Fibroblast of skin of scalp (primary cell): ENCODE measurements around the gene HAVCR2. TPM values are rescaled to one million over a fixed set of nuclear protein-coding genes. Genes with fewer than 3 reads are reported as not detected.

Experiments used
- DNase-seq: peaks from one replicate; pipeline ENCODE4 v3.0.0-alpha.2; 2013
- polyA plus RNA-seq, 2 experiments: library from polyadenylated mRNA; unstranded; fragments of 120-200 nt; gene quantifications; one replicate each; pipeline ENCODE4 v1.2.1, GENCODE V29; 2013; ENCODE audit not compliant: insufficient read length in 2 of 2

Gene HAVCR2
- not detected for polyA plus RNA-seq (2013, experiment 1 of 2; ENCODE audit: insufficient read length)
- 0.36 TPM for polyA plus RNA-seq (2013, experiment 2 of 2; ENCODE audit: insufficient read length)

- no peak for DNase-seq
These were observed at the start of gene HAVCR2 for GRCh38 chr5:157108976-157109375. HAVCR2 (minus strand) TSS chr5:157109044; CDS start chr5:157108983, 61 bp downstream.

- no peak for DNase-seq
These were observed 48.5 kb upstream of the HAVCR2 start for GRCh38 chr5:157157293-157157891.

DNA sequence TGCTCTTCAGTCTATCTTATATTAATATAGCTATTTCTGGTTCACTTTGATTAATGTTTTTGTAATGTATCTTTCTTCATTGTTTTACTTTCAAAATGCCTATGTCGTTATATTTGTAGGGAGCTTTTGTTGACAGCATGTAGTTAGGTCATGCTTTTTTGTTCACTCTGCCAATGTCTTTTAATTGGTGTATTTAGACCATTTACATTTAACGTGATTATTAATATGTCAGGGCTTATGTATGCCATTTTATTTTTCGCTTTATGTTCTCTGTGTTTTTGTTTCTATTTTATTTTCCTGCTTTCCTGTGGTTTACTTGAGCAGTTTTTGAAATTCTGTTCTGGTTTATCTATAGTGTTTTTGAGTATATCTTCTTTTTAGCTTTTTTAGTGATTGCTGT, 46.5 kb upstream of the HAVCR2 start:
- no peak for DNase-seq

- DNase-seq, result no peak
These were observed 42.2 kb upstream of the HAVCR2 start for GRCh38 chr5:157150995-157151394.

DNA sequence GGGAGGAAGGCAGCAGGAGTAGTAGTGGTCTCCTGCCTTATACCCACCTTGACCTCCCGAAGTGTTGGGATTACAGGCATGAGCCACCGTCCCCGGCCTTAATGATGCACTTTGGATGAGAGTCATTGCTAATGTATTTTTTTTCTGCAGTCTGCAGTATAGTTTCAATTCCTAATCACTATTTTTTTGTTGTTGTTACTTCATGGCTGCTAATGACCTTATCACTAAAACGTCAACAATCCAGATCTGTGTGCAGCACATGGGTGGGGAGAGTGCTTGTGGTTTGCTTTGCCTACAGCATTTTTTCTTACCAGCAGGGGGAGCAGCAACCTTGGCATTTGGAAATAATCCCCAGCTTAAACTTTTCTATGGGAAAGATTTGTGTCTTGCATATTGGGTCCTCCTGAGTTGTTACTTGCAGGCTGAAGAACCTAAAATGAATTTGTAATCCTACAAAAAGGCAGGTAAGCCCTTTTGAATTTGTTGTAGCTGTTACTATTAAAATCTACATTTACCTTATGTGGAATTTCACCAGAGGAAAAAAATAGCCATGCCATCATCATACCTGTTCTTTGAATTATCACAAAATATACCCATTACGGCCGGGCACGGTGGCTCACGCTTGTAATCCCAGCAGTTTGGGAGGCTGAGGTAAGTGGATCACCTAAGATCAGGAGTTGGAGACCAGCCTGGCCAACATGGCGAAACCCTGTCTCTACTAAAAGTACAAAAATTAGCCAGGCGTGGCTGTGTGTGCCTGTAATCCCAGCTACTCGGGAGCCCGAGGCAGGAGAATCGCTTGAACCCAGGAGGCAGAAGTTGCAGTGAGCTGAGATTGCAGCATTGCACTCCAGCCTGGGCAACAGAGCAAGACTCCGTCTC, 40.1 kb upstream of the HAVCR2 start:
- peak; percentile 71 for DNase-seq

DNA sequence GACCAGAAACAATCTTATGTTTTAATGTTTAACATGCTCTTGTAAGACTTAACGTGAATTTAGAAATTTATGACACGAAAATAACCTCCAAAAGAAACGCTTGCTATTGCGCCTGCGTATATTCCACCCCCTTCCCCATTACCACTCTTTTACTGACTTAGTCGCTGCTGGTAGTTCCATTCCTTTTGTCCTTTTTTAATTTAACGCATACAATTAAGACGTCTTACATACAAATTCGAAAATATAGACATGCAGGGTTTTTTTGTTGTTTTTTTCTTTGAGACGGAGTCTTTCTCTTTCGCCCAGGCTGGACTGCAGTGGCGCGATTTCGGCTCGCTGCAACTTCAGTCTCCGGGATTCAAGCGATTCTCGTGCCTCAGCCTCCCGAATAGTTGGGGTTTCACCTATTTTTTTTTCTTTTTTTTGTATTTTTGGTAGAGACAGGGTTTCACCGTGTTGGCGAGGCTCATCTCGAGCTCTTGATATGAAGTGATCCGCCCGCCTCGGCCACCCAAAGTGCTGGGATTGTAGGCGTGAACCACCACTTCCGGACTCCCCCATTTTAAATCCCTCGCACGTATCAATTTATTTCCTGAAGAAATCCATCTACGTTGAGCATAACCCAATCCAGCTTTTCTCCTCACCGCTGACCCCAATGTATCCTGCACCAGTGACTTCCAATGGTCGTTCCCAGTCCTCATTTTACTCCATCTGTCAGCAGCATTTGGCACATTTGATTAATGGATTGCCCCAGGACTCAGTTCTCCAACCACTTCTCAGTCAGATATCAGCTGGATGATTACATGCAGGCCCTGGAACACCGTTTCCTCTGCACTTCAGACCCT, 34.5 kb upstream of the HAVCR2 start:
- peak; percentile 29 for DNase-seq

DNA sequence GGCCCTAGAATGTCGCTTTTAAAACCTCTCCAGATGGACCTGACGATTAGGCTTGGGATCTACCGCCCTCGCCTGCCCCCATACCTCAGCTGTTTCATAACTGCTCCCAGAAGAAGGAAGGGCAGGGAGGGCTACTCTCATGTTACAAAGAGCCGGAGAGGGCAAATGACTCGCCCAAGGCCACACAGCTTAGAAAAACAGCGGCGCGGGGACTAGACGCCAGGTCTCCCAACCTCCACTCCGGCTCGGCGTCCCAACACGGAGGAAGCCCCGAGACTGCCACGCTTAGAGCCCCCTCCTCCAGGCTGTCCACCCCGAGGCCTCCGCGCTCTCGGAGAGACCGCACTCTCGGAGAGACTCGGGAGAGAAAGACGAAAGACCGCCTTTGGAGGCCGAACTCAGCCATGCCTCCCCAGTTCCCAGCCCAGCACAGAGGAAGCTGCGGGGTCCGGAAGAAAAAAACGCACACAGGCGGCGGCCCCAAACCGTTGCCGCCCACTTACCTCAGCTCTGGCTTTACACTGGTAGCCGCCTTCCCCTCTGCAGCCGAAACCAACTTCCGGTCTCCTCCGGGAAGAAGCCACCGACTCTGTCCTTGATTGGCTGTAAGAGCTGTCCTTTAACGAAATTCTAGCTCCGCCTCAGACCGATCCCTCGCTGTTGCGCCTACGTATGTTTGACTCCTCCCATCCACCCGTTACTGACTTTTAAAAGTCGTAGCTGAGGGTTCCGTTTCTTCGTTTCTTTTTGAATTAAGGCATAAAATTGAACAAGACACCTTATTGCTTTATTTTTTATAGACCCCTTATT, 33.7 kb upstream of the HAVCR2 start, which contains the start of gene MED7:
TSS of gene MED7 (minus strand) at position 549 of the 810 bp plus-strand sequence. CDS start 3,434 bp downstream, outside the sequence.
- DNase-seq, result peak; percentile 100

- DNase-seq, result no peak
These were observed 28.8 kb upstream of the HAVCR2 start for GRCh38 chr5:157137691-157138090.

DNA sequence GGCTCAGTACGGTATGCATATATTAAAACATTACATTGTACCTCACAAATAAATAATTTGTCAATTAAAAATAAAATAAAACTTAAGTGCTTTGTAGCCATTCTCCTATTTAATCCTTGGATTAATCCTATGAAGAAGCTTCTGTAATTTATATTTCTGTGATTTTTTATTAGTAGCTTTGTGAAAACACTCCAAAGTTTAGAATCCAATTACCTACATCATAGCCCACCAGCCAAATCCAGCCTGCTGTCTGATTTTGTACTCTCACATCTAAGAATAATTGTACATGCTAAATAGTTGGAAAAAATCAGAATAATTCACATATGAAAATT, 23.4 kb upstream of the HAVCR2 start:
- no peak for DNase-seq

DNA sequence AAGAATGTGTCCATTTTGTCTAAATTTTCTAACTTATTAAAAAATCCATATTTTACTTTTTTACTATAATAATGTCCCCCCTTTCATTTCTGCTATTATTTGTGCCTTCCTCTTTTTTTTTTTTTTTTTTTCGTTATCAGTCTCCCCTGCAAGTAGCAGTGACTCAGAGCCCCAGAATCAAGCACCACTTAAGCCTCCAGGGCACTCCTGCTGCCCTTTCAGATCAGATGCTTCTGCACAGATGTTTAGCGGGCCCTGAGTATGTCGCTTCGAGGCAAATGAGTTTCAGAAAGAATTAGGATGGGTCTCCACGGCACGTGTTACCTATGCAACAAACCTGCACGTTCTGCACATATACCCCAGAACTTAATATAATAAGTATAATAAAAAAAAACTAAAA, 22.1 kb upstream of the HAVCR2 start:
- no peak for DNase-seq

GRCh38 chr5:157121709-157122108, 12.9 kb upstream of the HAVCR2 start:
- no peak for DNase-seq

DNA sequence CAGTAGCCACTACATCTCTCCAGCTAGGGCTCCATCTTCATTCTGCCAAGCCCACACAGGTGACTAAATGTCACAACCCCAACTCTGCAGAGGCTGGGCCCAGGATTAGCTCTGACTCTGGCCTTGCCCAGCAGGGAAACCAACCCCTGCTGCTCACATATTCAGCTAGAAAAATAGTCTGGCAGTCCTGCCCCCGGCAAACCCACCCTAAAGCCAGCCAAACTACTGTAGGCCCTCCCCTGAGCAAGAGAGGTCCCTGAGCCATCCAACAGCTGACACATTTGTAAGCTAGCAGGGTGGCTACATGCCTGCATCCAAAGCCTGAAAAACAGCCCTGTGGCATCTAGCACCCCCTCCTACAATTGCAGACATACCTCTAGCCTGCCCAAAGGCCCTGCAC, 11.3 kb upstream of the HAVCR2 start:
- no peak for DNase-seq

- DNase-seq, result no peak
These were observed 7.7 kb upstream of the HAVCR2 start for GRCh38 chr5:157116483-157116954.

DNA sequence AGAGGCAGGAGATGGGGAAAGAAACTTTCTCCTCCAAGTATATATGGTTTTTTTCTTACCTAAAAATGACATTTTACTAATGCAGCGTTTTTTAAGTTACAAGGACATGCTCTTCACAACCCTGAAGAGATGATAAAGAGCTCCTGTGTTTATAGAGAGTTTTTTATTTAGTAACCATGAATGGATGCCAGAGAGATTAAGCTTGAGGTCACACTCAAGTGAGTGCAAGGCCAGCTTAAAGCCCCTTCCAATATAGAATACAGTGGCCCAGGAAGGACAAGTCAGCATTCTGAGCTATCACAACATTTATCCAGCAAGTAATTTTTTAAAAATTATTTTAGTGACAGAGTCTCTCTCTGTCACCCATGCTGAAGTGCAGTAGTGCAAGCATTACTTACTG, 6.7 kb upstream of the HAVCR2 start:
- DNase-seq, result no peak

DNA sequence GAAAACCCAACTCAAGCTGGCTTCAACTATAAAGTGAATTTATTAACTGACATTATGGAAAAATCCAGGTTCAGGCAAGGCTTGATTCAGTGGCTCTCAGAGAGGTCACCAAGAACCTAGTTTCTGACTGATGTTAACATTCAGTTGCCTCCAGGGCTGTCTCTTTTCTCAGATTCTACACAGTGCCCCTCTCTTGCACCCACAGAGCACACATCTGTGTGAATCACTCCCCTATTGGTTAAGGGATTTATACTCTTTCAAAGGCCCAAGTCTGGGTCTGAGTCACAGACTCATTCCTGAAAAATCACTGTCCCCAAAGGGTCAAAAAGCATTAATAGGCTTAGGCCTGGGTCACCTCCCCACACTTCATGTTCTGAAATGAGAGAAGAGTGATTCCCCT, 6.2 kb upstream of the HAVCR2 start:
- no peak for DNase-seq

GRCh38 chr5:157113002-157113401, 4.2 kb upstream of the HAVCR2 start:
- no peak for DNase-seq

GRCh38 chr5:157109744-157110143, 900 bp upstream of the HAVCR2 start:
- no peak for DNase-seq

- DNase-seq, result no peak
These were observed 1.3 kb downstream of the HAVCR2 start for GRCh38 chr5:157107508-157107907.

- DNase-seq, result no peak
These were observed 2.0 kb downstream of the HAVCR2 start for GRCh38 chr5:157106630-157107461.

GRCh38 chr5:157100140-157100679, 8.6 kb downstream of the HAVCR2 start:
- DNase-seq, result peak; percentile 51
